OCI-LY7 (cell line): ENCODE data around the gene GRID1. TPM values are rescaled to one million over a fixed set of nuclear protein-coding genes. Genes with fewer than 3 reads are reported as not detected.

ENCODE experiments used
- BruUV-seq: library from RNA; stranded (reverse); fragments of 400-500 nt; replicated peaks from 2 replicates; lab custom pipeline; 2021; lab: Mats Ljungman, UMichigan
- CTCF ChIA-PET: fragments of 300-600 bp; sonication (Branson Sonifier 250); formaldehyde crosslinking; loops from one replicate; lab custom pipeline; 2022; ENCODE audit warnings: antibody characterized with exemption; ENCODE audit not compliant: unreplicated experiment; lab: Charles Lee
- POLR2A ChIA-PET: fragments of 300-600 bp; sonication (Branson Sonifier 250); formaldehyde crosslinking; loops from one replicate; lab custom pipeline; 2022; ENCODE audit warnings: antibody characterized with exemption; lab: Charles Lee
- DNase-seq: peaks from one replicate; pipeline ENCODE4 v3.0.0-alpha.2; 2015; ENCODE audit warnings: low spot score
- H2AFZ ChIP-seq: fragments of 200-600 bp; sonication (generic), shearing (Covaris generic); 2 replicates; pipeline ENCODE4 v1.6.1; 2014; ENCODE audit warnings: mild to moderate bottlenecking, antibody characterized with exemption, low read length, moderate library complexity
- H3K27ac ChIP-seq: fragments of 200-600 bp; sonication (generic); 2 replicates; pipeline ENCODE4 v1.5.1; 2014; ENCODE audit warnings: mixed run types, low read depth, mild to moderate bottlenecking, moderate library complexity, low read length, inconsistent platforms; ENCODE audit not compliant: poor library complexity, severe bottlenecking
- H3K36me3 ChIP-seq: fragments of 200-600 bp; sonication (generic); 2 replicates; pipeline ENCODE4 v1.6.1; 2014; ENCODE audit warnings: mild to moderate bottlenecking, antibody characterized with exemption, low read length, moderate library complexity, mixed read lengths; ENCODE audit not compliant: insufficient read depth
- H3K4me1 ChIP-seq: fragments of 200-600 bp; sonication (generic); 2 replicates; pipeline ENCODE4 v1.5.1; 2014; ENCODE audit warnings: mild to moderate bottlenecking, low read length; ENCODE audit not compliant: insufficient read depth, poor library complexity, severe bottlenecking
- H3K4me2 ChIP-seq: fragments of 200-600 bp; sonication (generic); 2 replicates; pipeline ENCODE4 v1.6.1; 2014; ENCODE audit warnings: mild to moderate bottlenecking, low read length
- H3K4me3 ChIP-seq: fragments of 200-600 bp; sonication (generic); 2 replicates; pipeline ENCODE4 v1.5.1; 2014; ENCODE audit warnings: mild to moderate bottlenecking, low read depth, low read length; ENCODE audit not compliant: poor library complexity, severe bottlenecking
- H3K79me2 ChIP-seq: fragments of 200-600 bp; sonication (generic); 2 replicates; pipeline ENCODE4 v1.6.1; 2016; ENCODE audit warnings: low read depth, mild to moderate bottlenecking, low read length, moderate library complexity, mixed read lengths; ENCODE audit not compliant: insufficient read depth
- H3K9me2 ChIP-seq: fragments of 200-600 bp; sonication (generic); 2 replicates; pipeline ENCODE4 v1.6.1; 2016; ENCODE audit warnings: mild to moderate bottlenecking, low read length, mixed read lengths; ENCODE audit not compliant: insufficient read depth
- H3K9me3 ChIP-seq: fragments of 200-600 bp; sonication (generic); 2 replicates; pipeline ENCODE4 v1.6.1; 2014; ENCODE audit warnings: mild to moderate bottlenecking, mixed run types, low read length, mixed read lengths
- H4K20me1 ChIP-seq: fragments of 200-600 bp; sonication (generic); 2 replicates; pipeline ENCODE4 v1.6.1; 2014; ENCODE audit warnings: mild to moderate bottlenecking, antibody characterized with exemption, low read length, moderate library complexity, mixed read lengths; ENCODE audit not compliant: insufficient read depth
- EZH2phosphoT487 ChIP-seq: fragments of 200-600 bp; sonication (generic); IDR thresholded peaks from 2 replicates; pipeline ENCODE4 v1.6.1; 2018; ENCODE audit warnings: low read depth, borderline replicate concordance, mild to moderate bottlenecking, mixed run types, antibody characterized with exemption, low read length, moderate library complexity, mixed read lengths
- intact Hi-C: fragments of 100-400 bp; cut with micrococcal nuclease; formaldehyde crosslinking; loops from one replicate; pipeline ENCODE4 v1.10.0; 2022; ENCODE audit not compliant: unreplicated experiment
- total RNA-seq, 2 experiments: library from RNA; depleted of rRNA in 1 of 2; stranded (reverse); fragments of >200 nt in 1 of 2; shearing (Covaris generic) in 1 of 2; gene quantifications; 2 replicates each; pipeline ENCODE4 v1.2.3, GENCODE V29; 2014 to 2022
- TF ChIP-seq, protein P1 (sequence below): fragments of 200-600 bp; sonication (generic); conservative IDR thresholded peaks from 2 replicates; pipeline ENCODE4 v1.5.1; 2014; ENCODE audit warnings: mild to moderate bottlenecking, antibody characterized with exemption, low read length, moderate library complexity, mixed read lengths

Gene GRID1
- total RNA-seq, 2 experiments from 2014 or later, result 1.6 to 3.7 TPM

DNA sequence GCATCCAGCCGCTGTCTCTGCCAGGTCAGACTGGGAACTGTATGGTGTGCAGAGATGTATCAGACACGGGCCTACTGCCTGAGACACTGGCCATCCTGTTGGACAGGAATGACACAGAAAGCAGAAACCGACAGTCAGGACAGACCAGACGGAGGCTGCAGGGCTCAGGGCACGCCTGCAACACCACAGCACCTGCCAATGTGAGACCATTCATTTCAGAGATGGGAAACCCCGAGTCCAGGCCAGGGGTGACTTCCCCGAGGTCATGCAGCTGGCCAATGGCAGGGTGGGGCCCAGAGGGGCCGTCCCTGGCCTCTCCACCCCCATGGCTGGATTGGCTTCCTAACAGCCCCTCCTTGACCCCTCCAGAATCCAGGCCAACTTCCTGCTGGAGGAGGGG, 34.7 kb downstream of the GRID1 start:
- Histone ChIP-seq H3K36me3 (no peaks in the 10 kb centered on the region), H3K4me1 (no peaks in the 10 kb centered on the region), H2AFZ (no peak overlapping the region), H3K9me3 (no peaks in the 10 kb centered on the region), H3K27ac (no peak overlapping the region), H3K79me2 (no peaks in the 10 kb centered on the region), H3K4me3 (no peak overlapping the region), H3K9me2 (no peaks in the 10 kb centered on the region), H4K20me1 (no peaks in the 10 kb centered on the region), H3K4me2 (no peak overlapping the region)
- no peak for TF ChIP-seq EZH2phosphoT487
- TF ChIP-seq, protein P1, sequence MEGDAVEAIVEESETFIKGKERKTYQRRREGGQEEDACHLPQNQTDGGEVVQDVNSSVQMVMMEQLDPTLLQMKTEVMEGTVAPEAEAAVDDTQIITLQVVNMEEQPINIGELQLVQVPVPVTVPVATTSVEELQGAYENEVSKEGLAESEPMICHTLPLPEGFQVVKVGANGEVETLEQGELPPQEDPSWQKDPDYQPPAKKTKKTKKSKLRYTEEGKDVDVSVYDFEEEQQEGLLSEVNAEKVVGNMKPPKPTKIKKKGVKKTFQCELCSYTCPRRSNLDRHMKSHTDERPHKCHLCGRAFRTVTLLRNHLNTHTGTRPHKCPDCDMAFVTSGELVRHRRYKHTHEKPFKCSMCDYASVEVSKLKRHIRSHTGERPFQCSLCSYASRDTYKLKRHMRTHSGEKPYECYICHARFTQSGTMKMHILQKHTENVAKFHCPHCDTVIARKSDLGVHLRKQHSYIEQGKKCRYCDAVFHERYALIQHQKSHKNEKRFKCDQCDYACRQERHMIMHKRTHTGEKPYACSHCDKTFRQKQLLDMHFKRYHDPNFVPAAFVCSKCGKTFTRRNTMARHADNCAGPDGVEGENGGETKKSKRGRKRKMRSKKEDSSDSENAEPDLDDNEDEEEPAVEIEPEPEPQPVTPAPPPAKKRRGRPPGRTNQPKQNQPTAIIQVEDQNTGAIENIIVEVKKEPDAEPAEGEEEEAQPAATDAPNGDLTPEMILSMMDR, result no peak
- POLR2A ChIA-PET, result interaction anchor here (0.6 kb wide), 1 partner anchor 1112 kb away, joined by 3 read pairs; no protein-coding TSS in a partner anchor
- intact Hi-C loops, result no loop called here
- no TSS peak for BruUV-seq
- CTCF ChIA-PET, result no interaction called here
- no peak for DNase-seq

DNA sequence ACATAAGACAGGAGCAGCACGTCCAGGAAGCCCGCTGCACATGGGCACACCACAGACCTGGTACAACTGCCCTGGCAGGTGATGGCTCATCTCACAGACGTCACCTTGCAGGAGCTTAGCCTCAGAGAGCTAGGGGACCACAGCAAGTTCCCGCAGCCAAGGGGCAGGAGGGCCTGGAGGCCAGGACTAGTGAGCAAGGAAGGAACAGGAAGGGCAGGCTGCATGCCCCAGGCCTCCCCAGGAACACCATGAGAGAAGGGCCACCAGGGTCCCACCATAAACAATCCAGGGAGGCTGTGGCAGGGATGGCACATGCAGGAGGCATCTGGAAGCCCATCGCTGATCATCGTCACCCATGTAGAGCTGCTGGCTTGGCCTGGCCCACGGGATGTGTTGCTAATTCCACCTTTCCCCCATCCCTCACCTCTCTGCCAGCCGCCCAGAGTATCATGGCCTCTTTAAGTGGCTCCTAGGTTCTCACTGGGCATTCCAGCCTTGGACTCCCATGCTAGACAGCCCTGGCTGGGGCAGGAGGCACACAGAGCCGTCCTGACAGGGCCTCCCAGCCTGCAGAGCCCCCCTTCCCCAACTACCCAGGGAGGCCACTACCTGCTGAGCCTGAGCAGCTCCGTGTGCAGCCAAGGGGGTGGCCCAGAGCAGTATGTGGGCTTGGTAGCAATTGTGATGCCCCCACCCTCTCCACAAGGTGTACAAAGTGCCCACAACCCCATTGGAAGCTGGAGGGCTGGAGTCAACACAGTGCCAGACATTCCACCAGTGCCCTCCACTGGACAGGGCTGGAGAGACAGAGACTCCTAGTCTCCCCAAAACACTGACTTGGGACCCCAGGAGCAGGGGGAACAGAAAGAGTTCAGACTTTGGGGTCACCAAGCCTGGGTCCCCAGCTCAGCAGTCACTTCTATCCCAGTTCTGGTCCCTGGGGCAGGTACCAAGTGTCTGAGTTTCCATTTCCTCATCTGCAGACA, 35.5 kb downstream of the GRID1 start:
- no peak for TF ChIP-seq EZH2phosphoT487
- TF ChIP-seq, protein P1, result peak; percentile 39
- Histone ChIP-seq H3K4me2 (no peak overlapping the region), H3K9me2 (no peaks in the 10 kb centered on the region), H3K36me3 (no peaks in the 10 kb centered on the region), H4K20me1 (no peaks in the 10 kb centered on the region), H3K9me3 (no peaks in the 10 kb centered on the region), H2AFZ (no peak overlapping the region), H3K4me1 (no peaks in the 10 kb centered on the region), H3K79me2 (no peaks in the 10 kb centered on the region), H3K27ac (no peak overlapping the region), H3K4me3 (no peak overlapping the region)
- POLR2A ChIA-PET, result no interaction called here
- CTCF ChIA-PET, result no interaction called here
- no TSS peak for BruUV-seq
- DNase-seq, result no peak
- intact Hi-C loops, result no loop called here
